HCT116 (cell line): Measurements from ENCODE around the gene PPP3CB. TPM values are rescaled to one million over a fixed set of nuclear protein-coding genes. Genes with fewer than 3 reads are reported as not detected.

Experiments used
- total RNA-seq: library from RNA; stranded (reverse); gene quantifications from one replicate; pipeline ENCODE4 v1.2.1, GENCODE V29; 2021; ENCODE audit not compliant: unreplicated experiment

PPP3CB gene
- total RNA-seq, 1 experiment from 2014 or later = 32.0 TPM

Other genes with a start within 250 kb of the PPP3CB start
- 40.3 TPM for gene DNAJC9, start 248.8 kb downstream of the PPP3CB start, total RNA-seq
- 122 TPM for gene MRPS16, start 243.4 kb downstream of the PPP3CB start, total RNA-seq
- 2.9 TPM for gene CFAP70, start 137.2 kb downstream of the PPP3CB start, total RNA-seq
- gene ANXA7, start 82.0 kb downstream of the PPP3CB start, total RNA-seq = 105 TPM
- gene MSS51, start 62.5 kb downstream of the PPP3CB start, total RNA-seq = 1.7 TPM
- 28.0 TPM for gene USP54, start 95.3 kb upstream of the PPP3CB start, total RNA-seq
- not detected for gene MYOZ1, start 145.4 kb upstream of the PPP3CB start, total RNA-seq
- 0.10 TPM for gene SYNPO2L, start 160.0 kb upstream of the PPP3CB start, total RNA-seq
- gene AGAP5, start 202.1 kb upstream of the PPP3CB start, total RNA-seq = 7.5 TPM
- 60.9 TPM for gene SEC24C, start 248.3 kb upstream of the PPP3CB start, total RNA-seq